Right renal pelvis (tissue), 4 donors: Measurements from ENCODE around the gene S1PR4. TPM values are rescaled to one million over a fixed set of nuclear protein-coding genes. Genes with fewer than 3 reads are reported as not detected.
"Not testable (repeated sequence)": the region's sequence is repeated elsewhere in the genome, so short reads cannot be mapped to it uniquely, and the experiment has no call there.

Experiments used
- DNase-seq, 4 donors: peaks; one replicate each; pipeline ENCODE4 v3.0.0-alpha.2; 2013; ENCODE audit warnings: low read depth in 4 of 4, low spot score in 3 of 4, missing footprints in 1 of 4
- polyA plus RNA-seq, 4 donors: library from polyadenylated mRNA; unstranded; fragments of 120-200 nt; gene quantifications; one replicate each; pipeline ENCODE4 v1.2.1, GENCODE V29; 2013; ENCODE audit not compliant: insufficient read length in 4 of 4

Gene S1PR4
- polyA plus RNA-seq, 4 donors, result 0.17 to 0.60 (median 0.31) TPM

GRCh38 chr19:3151563-3152418, 26.8 kb upstream of the S1PR4 start:
- DNase-seq, result no peak

- no peak for DNase-seq
Measured at GRCh38 chr19:3152419-3152780, 26.2 kb upstream of the S1PR4 start.

GRCh38 chr19:3153286-3154230, 25.0 kb upstream of the S1PR4 start:
- DNase-seq, result no peak

DNA sequence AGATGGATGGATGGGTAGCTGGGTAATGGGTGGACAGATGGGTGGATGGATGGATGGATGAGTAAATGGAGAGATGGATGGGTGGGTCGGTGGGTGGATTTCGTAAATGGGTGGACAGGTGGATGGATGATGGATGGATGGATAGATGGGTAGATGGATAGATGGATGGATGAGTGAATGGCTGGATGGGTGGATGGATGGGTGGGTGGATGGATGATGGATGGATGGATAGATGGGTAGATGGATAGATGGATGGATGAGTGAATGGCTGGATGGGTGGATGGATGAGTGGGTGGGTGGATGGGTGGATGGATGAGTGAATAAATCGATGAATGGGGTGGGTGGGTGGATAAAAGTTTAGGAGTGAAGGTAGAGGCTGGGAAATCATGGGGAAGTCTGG, 24.1 kb upstream of the S1PR4 start:
- DNase-seq, result not testable (repeated sequence)

- no peak for DNase-seq
Measured at GRCh38 chr19:3154957-3155736, 23.4 kb upstream of the S1PR4 start.

- no peak for DNase-seq
Measured at GRCh38 chr19:3157096-3157845, 21.3 kb upstream of the S1PR4 start.

DNA sequence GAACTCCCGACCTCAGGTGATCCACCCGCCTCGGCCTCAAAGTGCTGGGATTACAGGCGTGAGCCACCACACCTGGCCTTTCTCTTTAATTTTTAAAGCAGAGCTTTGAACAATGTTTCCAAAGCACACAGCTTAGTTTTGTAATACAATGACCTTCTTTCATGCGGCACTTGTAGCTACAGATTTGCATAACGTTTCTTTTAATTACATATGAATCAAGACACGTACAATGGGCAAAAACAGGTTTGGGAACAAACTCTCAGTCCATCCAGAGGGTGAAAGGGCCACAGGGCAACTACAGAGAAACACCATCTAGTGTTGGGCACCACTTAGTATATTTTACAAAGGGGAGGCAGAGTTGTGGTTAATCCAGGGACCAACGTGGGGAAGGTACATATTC, 19.0 kb upstream of the S1PR4 start:
- DNase-seq, result no peak

GRCh38 chr19:3160219-3160618, 18.4 kb upstream of the S1PR4 start:
- DNase-seq, result no peak

DNA sequence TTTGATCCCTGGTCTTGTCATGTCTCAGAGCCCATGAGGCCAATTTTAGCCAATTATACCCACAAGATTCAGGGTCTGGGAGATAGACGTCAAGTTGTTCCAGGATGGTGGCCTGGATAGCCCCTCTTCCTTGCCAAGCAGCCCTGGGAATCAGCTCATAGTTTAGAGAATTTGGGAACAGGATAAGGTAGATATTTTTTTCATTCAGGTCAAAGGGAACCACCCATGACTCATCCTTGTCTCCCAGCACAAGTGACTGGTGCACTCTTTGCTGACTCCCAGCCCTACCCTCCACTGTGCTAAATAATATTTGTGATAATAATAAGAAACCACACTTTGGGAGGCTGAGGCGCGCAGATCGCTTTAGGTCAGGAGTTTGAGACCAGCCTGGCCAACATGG, 17.1 kb upstream of the S1PR4 start:
- DNase-seq, result no peak

DNA sequence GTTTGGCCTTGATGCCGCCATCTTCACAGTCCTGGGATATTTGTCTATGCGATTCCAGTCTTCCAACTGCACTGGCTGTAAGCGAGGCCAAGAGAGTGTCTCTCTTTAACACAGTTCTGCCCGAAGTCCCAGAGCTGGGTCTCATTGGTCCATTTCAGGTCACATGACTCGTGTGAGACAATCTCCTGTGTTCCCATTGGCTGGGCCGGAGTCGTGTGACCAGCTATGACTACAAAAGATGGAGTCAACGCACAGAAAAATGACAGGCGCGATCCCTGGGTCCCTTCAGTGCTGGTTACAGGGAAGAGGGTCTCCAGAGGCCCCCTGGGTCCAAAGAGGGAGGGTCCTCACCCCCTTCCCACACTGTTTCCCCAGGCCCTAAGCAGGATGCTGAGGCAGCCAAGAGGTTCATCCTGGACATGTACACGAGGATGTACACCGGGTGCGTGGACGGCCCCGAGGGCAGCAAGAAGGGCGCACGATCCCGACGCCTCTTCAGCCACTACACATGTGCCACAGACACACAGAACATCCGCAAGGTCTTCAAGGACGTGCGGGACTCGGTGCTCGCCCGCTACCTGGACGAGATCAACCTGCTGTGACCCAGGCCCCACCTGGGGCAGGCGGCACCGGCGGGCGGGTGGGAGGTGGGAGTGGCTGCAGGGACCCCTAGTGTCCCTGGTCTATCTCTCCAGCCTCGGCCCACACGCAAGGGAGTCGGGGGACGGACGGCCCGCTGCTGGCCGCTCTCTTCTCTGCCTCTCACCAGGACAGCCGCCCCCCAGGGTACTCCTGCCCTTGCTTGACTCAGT, 15.9 kb upstream of the S1PR4 start:
- no peak for DNase-seq

GRCh38 chr19:3163230-3163886, 15.2 kb upstream of the S1PR4 start:
- peak in 2 of 4 donors; percentile 47 to 65 for DNase-seq

GRCh38 chr19:3163943-3164342, 14.6 kb upstream of the S1PR4 start:
- DNase-seq, result no peak

GRCh38 chr19:3167533-3168272, 10.9 kb upstream of the S1PR4 start:
- DNase-seq, result no peak

- no peak for DNase-seq
Measured at GRCh38 chr19:3171894-3172672, 6.5 kb upstream of the S1PR4 start.

DNA sequence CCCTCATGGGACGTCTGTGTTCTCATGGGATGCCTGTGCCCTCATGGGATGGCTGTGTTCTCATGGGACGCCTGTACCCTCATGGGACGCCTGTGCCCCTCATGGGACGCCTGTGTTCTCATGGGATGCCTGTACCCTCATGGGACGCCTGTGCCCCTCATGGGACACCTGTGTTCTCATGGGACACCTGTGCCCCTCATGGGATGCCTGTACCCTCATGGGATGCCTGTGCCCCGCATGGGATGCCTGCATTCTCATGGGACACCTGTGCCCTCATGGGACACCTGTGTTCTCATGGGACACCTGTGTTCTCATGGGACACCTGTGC, 5.9 kb upstream of the S1PR4 start:
- DNase-seq, result not testable (repeated sequence)

DNA sequence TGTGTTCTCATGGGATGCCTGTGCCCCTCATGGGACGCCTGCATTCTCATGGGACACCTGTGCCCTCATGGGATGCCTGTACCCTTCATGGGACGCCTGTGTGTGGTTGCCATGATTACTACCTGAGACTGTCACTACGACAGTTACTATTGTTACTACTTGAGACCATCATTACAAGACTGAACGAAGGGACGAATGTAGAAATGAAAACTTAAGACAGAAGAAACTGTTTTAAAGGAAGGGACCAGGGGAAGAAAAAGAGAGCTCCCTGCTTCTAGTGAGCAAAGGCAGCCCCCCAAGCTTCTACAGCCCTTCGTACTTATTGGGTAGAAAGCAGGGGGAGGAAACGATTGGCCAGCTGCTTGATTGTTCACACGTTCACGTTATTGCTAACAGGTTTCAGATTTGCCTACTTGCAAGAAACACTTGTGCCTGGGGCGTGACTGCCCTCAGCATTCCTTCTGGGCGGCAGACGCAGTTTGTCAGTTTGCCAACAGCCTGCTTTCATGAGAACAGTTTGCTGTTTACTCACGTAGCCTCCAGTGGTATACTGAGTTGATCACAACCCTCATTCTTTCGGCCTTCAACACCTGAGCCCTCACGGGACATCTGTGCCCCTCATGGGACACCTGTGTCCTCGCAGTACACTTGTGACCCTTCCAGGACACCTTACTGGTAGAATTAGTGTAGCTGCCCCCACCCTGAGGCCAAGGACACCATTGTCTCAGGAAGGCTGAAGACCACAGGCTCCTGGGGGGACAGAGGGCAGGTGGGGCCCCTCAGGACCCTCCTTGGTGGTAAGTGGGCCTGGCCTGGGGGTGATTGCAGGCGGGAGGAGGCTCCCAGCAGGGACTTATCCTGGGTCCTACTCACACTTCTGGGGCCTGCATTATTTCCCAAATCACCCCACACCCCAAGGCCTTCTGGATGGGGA, 2.5 kb upstream of the S1PR4 start:
- no peak for DNase-seq
